ENCODE results near the gene ST8SIA1. TPM values are rescaled to one million over a fixed set of nuclear protein-coding genes. Genes with fewer than 3 reads are reported as not detected.
A peak's percentile ranks its signal among the peaks of the same experiment; 100 is the strongest.

ST8SIA1 gene
- total RNA-seq, 1 donor from 2014 or later = 1.8 TPM

- no peak overlapping the region for H3K27ac ChIP-seq
- no peak for TF ChIP-seq EZH2phosphoT487 (IDR thresholded peaks at IDR 0.05)
- TF ChIP-seq, protein P1, sequence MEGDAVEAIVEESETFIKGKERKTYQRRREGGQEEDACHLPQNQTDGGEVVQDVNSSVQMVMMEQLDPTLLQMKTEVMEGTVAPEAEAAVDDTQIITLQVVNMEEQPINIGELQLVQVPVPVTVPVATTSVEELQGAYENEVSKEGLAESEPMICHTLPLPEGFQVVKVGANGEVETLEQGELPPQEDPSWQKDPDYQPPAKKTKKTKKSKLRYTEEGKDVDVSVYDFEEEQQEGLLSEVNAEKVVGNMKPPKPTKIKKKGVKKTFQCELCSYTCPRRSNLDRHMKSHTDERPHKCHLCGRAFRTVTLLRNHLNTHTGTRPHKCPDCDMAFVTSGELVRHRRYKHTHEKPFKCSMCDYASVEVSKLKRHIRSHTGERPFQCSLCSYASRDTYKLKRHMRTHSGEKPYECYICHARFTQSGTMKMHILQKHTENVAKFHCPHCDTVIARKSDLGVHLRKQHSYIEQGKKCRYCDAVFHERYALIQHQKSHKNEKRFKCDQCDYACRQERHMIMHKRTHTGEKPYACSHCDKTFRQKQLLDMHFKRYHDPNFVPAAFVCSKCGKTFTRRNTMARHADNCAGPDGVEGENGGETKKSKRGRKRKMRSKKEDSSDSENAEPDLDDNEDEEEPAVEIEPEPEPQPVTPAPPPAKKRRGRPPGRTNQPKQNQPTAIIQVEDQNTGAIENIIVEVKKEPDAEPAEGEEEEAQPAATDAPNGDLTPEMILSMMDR (IDR thresholded peaks at IDR 0.05) = no peak
- TF ChIP-seq EZH2 (IDR thresholded peaks at IDR 0.05) = no peak
- DNase-seq (ENCODE audit: low spot score) = no peak
Measured at GRCh38 chr12:22283006-22283506, 51.5 kb downstream of the ST8SIA1 start.

DNA sequence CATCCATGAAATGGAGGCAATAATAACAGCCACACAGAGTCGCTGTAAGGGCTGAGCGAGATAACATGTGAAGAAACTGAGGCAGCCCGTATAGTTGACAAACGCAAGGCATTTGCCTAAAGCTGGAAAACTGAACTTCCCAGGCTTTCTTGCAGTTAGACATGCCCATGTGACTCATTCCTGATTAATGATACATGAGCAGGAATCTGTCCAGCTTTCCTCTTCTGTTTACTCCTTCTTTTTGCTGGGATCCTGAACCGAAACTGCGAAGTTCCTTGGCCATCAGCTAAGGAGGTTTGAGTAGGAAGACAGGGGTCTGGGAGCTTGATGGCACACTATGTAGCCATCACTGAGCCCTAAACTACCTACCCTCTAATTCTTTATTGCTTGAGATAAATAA, 52.2 kb downstream of the ST8SIA1 start:
- no peak overlapping the region for H3K4me3 ChIP-seq
- H3K27me3 ChIP-seq = no peaks in the 10 kb centered on the region
- Mint-ChIP-seq H3K4me3 (no peak overlapping the region), H3K9me3 (no peaks in the 10 kb centered on the region), H3K4me1 (peaks cover 16% of the 10 kb centered on the region), H3K36me3 (peaks cover 19% of the 10 kb centered on the region), H3K27ac (peak overlapping the region; percentile 77), H3K27me3 (ENCODE audit: insufficient read depth, low read depth) (no peaks in the 10 kb centered on the region)
- no peak overlapping the region for H2AFZ ChIP-seq (replicated peaks)
- H3F3A ChIP-seq (ENCODE audit: low read depth) = no peaks in the 10 kb centered on the region
- H3K79me2 ChIP-seq (ENCODE audit: low read depth) = no peaks in the 10 kb centered on the region
- no peaks in the 10 kb centered on the region for H3K4me1 ChIP-seq
- H3K9me3 ChIP-seq (ENCODE audit: low read depth) = no peaks in the 10 kb centered on the region
- H3K9ac ChIP-seq = no peak overlapping the region
- no peaks in the 10 kb centered on the region for H4K20me1 ChIP-seq (ENCODE audit: low read depth)
- TF ChIP-seq, protein P1 (IDR thresholded peaks at IDR 0.05) = no peak
- H3K36me3 ChIP-seq = no peaks in the 10 kb centered on the region
- H3K27ac ChIP-seq = no peak overlapping the region
- DNase-seq (ENCODE audit: low spot score) = no peak
- H3K4me2 ChIP-seq = no peak overlapping the region

More at GRCh38 chr12:22283006-22283506, 51.5 kb downstream of the ST8SIA1 start:
- H3K36me3 ChIP-seq = no peaks in the 10 kb centered on the region
- no peak overlapping the region for H3K4me3 ChIP-seq
- H3K27me3 ChIP-seq = no peaks in the 10 kb centered on the region
- H3K4me2 ChIP-seq = no peak overlapping the region
- no peak overlapping the region for H3K9ac ChIP-seq
- H3K4me1 ChIP-seq = peaks cover 3% of the 10 kb centered on the region
- Mint-ChIP-seq H3K9me3 (no peaks in the 10 kb centered on the region), H3K27me3 (ENCODE audit: insufficient read depth, low read depth) (no peaks in the 10 kb centered on the region), H3K4me1 (peaks cover 24% of the 10 kb centered on the region), H3K27ac (peak overlapping the region; percentile 43), H3K36me3 (peaks cover 19% of the 10 kb centered on the region), H3K4me3 (no peak overlapping the region)
- H2AFZ ChIP-seq (replicated peaks) = no peak overlapping the region
- H4K20me1 ChIP-seq (ENCODE audit: low read depth) = no peaks in the 10 kb centered on the region
- no peaks in the 10 kb centered on the region for H3K79me2 ChIP-seq (ENCODE audit: low read depth)
- H3K9me3 ChIP-seq (ENCODE audit: low read depth) = no peaks in the 10 kb centered on the region
- no peaks in the 10 kb centered on the region for H3F3A ChIP-seq (ENCODE audit: low read depth)

DNA sequence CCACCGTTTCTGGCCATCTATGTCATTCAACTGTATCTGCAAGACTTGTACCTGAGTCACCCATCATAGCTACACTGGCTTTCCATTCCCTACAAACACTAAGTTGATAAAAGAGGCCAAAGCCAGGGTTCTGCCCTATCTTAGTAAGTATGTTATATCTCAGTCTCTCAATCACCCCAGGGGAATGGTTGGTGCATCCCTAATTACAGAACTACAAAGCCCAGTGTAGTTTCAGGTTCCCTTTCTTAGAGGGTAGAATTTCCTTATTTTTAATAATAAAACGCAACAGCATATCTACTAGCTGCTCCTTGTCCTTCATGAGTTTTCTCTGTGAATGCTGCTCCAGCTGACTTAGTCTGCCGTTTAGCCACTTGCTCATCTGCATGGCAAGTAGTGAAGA, 57.6 kb downstream of the ST8SIA1 start:
- H3K4me1 ChIP-seq = no peaks in the 10 kb centered on the region
- peaks cover 3% of the 10 kb centered on the region for H3K27me3 Mint-ChIP-seq (ENCODE audit: insufficient read depth, low read depth)
- H3K4me3 ChIP-seq = no peak overlapping the region
- no peak overlapping the region for H3K4me3 Mint-ChIP-seq
- no peak overlapping the region for H2AFZ ChIP-seq (replicated peaks)
- no peaks in the 10 kb centered on the region for H3K27me3 ChIP-seq
- no peak overlapping the region for H3K27ac Mint-ChIP-seq
- H3K27ac ChIP-seq = no peak overlapping the region
- H3K4me2 ChIP-seq = no peak overlapping the region
- no peaks in the 10 kb centered on the region for H3F3A ChIP-seq (ENCODE audit: low read depth)
- no peaks in the 10 kb centered on the region for H3K4me1 Mint-ChIP-seq
- H3K79me2 ChIP-seq (ENCODE audit: low read depth) = no peaks in the 10 kb centered on the region
- no peak for DNase-seq (ENCODE audit: low spot score)
- H3K9me3 ChIP-seq (ENCODE audit: low read depth) = no peaks in the 10 kb centered on the region
- H3K36me3 ChIP-seq = no peaks in the 10 kb centered on the region
- H3K36me3 Mint-ChIP-seq = peaks cover 10% of the 10 kb centered on the region
- H3K9me3 Mint-ChIP-seq = no peaks in the 10 kb centered on the region
- H3K9ac ChIP-seq = no peak overlapping the region
- H4K20me1 ChIP-seq (ENCODE audit: low read depth) = no peaks in the 10 kb centered on the region
- no peak for TF ChIP-seq EZH2 (IDR thresholded peaks at IDR 0.05)
- TF ChIP-seq EZH2phosphoT487 (IDR thresholded peaks at IDR 0.05) = no peak
- TF ChIP-seq, protein P1 (IDR thresholded peaks at IDR 0.05) = no peak

Measured in neural progenitor cell (in vitro differentiated cells).